ENCODE measurements around the gene PHACTR3. TPM values are rescaled to one million over a fixed set of nuclear protein-coding genes. Genes with fewer than 3 reads are reported as not detected.

Gene PHACTR3
- total RNA-seq, 1 donor from 2014 or later = 1.6 TPM

- no peak for DNase-seq (ENCODE audit: low read depth)
These were observed 210.6 kb downstream of the PHACTR3 start for GRCh38 chr20:59814840-59815340.

- DNase-seq (ENCODE audit: low read depth) = no peak
These were observed 211.9 kb downstream of the PHACTR3 start for GRCh38 chr20:59816146-59816738.

- DNase-seq (ENCODE audit: low read depth) = no peak
These were observed 213.1 kb downstream of the PHACTR3 start for GRCh38 chr20:59817406-59817805.

GRCh38 chr20:59817846-59818615, 213.7 kb downstream of the PHACTR3 start:
- no peak for DNase-seq (ENCODE audit: low read depth)

GRCh38 chr20:59818911-59819310, 214.6 kb downstream of the PHACTR3 start:
- DNase-seq (ENCODE audit: low read depth) = no peak

- no peak for DNase-seq (ENCODE audit: low read depth)
These were observed 215.3 kb downstream of the PHACTR3 start for GRCh38 chr20:59819496-59820203.

GRCh38 chr20:59820204-59821041, 216.1 kb downstream of the PHACTR3 start:
- peak; percentile 13 for DNase-seq (ENCODE audit: low read depth)

- DNase-seq (ENCODE audit: low read depth) = no peak
These were observed 216.9 kb downstream of the PHACTR3 start for GRCh38 chr20:59821201-59821600.

GRCh38 chr20:59821788-59822187, 217.4 kb downstream of the PHACTR3 start:
- DNase-seq (ENCODE audit: low read depth) = no peak

GRCh38 chr20:59822291-59823029, 218.1 kb downstream of the PHACTR3 start:
- DNase-seq (ENCODE audit: low read depth) = no peak

GRCh38 chr20:59823030-59823423, 218.7 kb downstream of the PHACTR3 start:
- no peak for DNase-seq (ENCODE audit: low read depth)

GRCh38 chr20:59823491-59824259, 219.3 kb downstream of the PHACTR3 start:
- DNase-seq (ENCODE audit: low read depth) = no peak

GRCh38 chr20:59824711-59825562, 220.6 kb downstream of the PHACTR3 start:
- no peak for DNase-seq (ENCODE audit: low read depth)

GRCh38 chr20:59825563-59825920, 221.2 kb downstream of the PHACTR3 start:
- DNase-seq (ENCODE audit: low read depth) = no peak

GRCh38 chr20:59825944-59826759, 221.8 kb downstream of the PHACTR3 start:
- DNase-seq (ENCODE audit: low read depth) = peak; percentile 30

- no peak for DNase-seq (ENCODE audit: low read depth)
These were observed 223.1 kb downstream of the PHACTR3 start for GRCh38 chr20:59827138-59828056.
